HFF-Myc (cell line): ENCODE measurements around the gene TTC7B.

Experiments used
- DNase-seq: peaks from one replicate; pipeline ENCODE4 v3.0.0-alpha.2; 2011; ENCODE audit warnings: low read depth; ENCODE audit errors: extremely low read depth
- H3K4me3 ChIP-seq: replicated peaks from 2 replicates; pipeline ENCODE4 v1.5.1; 2011; ENCODE audit warnings: low read depth, mild to moderate bottlenecking, control low read depth, low read length
- TF ChIP-seq, protein P1 (sequence below): IDR thresholded peaks from 2 replicates; pipeline ENCODE4 v1.5.1; 2012; ENCODE audit warnings: mild to moderate bottlenecking, low read depth, low read length, control low read depth; ENCODE audit errors: missing control alignments

TTC7B gene

DNA sequence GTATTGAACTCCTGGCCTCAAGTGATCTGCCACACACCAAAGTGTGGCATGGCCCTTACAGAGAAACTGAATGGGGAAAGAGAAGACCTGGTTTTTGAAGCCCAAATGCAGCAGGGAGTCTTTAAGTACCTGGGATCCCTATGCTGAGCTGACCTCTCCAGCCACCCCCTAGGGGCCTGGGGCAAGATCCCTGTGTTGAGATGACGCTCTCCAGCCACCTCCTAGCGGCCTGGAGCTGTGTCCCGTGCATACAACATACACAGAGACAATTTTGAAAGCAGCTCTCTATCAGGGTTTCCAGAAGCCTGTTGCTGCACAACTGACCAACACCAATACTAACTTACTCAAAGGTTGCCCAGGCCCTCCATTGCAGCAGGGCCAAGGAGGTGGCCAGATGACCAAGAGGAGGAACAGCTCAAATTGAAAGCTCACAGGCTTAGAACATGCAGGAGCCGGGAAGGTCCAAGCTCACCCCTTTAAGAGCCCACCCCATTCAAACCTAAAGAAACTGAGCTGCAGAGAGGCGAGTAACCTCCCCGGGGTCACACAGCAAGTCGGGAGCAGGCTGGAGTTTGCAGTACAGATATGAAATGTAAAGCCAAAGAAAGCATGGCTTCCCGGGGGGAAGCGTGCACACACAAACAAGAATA is 31.5 kb downstream of the TTC7B start:
- TF ChIP-seq, protein P1, sequence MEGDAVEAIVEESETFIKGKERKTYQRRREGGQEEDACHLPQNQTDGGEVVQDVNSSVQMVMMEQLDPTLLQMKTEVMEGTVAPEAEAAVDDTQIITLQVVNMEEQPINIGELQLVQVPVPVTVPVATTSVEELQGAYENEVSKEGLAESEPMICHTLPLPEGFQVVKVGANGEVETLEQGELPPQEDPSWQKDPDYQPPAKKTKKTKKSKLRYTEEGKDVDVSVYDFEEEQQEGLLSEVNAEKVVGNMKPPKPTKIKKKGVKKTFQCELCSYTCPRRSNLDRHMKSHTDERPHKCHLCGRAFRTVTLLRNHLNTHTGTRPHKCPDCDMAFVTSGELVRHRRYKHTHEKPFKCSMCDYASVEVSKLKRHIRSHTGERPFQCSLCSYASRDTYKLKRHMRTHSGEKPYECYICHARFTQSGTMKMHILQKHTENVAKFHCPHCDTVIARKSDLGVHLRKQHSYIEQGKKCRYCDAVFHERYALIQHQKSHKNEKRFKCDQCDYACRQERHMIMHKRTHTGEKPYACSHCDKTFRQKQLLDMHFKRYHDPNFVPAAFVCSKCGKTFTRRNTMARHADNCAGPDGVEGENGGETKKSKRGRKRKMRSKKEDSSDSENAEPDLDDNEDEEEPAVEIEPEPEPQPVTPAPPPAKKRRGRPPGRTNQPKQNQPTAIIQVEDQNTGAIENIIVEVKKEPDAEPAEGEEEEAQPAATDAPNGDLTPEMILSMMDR = no peak
- DNase-seq = no peak
- no peak overlapping the region for H3K4me3 ChIP-seq

DNA sequence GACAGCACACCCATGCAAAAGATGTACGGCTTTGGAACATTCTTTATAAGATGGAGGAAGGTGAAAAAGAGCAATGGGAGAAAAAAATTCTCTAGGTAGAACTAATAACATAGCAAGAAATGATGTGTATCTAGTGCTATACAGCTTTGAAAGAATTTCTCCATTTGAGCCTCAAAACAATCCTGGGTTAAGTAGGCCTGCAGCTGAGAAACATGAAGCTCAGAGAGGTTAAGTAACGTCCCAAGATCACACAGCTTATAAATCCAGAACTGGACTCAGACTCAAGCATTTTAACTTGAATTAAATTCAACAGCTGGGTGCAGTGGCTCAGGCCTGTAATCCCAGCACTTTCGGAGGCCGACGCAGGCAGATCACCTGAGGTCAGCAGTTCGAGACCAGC is 32.9 kb downstream of the TTC7B start:
- no peak overlapping the region for H3K4me3 ChIP-seq
- TF ChIP-seq, protein P1 = no peak
- no peak for DNase-seq

DNA sequence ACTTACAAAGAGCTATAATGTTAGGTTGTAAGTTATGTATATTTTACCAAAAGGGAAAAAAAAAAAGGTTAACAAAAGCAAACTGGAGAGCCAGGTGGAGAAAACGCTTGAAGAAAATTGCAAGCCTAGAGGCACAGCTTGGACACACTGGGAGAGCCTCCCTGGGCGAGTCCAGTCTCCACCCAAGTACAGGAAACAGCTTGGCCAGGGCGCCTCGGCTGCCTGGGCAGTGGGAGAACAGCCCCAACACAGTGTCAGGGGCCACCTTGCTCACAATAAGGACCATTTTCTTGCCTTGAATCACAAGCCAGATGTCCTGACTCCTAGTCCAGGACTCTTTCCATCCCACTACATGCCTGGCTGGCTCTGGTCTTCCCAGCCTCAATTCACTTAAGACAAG is 33.3 kb downstream of the TTC7B start:
- H3K4me3 ChIP-seq = no peak overlapping the region
- DNase-seq = no peak
- TF ChIP-seq, protein P1 = no peak

DNA sequence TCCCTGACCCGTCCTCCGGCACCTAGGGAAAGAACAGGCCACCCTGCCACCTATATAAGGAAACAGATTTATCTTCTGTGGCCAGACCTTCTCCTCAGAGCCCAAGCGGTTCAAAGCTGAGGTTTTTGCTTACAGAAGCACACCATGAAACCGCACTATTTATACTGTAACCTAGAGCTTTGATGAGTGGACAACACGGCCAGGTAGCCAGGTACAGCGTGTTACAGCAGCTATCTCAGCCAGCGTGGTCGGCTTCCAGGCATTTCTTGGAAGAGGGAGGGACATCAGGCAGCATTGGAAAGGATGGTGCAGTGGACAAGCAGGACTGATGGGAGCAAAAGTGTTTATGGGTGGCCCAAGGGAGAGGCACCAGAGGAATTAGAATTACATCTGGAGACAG is 34.4 kb downstream of the TTC7B start:
- H3K4me3 ChIP-seq = no peak overlapping the region
- TF ChIP-seq, protein P1 = no peak
- no peak for DNase-seq

DNA sequence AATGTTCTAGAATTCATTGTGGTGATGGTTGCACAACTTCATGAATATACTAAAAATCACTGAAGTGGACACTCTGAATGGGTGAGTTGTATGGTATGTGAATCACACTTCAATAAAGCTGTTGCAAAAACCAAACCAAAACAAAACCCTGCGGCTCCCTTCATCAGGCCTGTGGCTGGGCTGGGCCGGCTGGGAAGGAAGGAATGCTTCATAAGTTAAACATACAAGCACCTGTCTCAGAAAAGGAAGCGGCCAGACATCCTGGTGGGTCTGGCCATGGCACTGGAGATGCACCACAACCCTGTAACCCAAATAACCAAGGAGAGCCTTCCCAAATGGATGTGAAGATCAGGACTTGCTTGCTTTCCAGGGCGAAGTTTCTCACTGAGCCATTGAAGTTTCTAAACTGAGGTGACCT is 34.9 kb downstream of the TTC7B start:
- no peak overlapping the region for H3K4me3 ChIP-seq
- TF ChIP-seq, protein P1 = no peak
- DNase-seq = no peak

DNA sequence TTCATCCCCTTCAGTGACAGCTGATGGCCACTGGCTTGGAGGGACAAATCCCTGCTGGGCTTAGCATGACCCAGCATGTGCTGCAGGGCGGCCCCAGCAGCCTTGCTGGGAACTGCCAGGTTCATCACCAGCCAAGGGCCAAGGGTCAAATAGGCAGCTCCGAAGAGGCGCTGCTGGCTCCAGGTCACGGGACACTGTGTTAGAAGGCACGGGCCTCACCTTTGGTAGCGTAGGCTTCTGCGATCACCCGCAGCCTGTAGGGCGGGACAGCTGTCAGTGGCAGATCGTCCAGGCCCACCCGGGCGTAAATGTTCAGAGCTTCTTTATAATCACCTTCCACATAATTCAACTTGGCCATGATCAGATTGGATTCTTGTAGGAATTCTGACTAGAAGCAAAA is 35.7 kb downstream of the TTC7B start:
- H3K4me3 ChIP-seq = no peak overlapping the region
- DNase-seq = no peak
- TF ChIP-seq, protein P1 = no peak
